ENCODE measurements around the gene MEIS1. TPM values are rescaled to one million over a fixed set of nuclear protein-coding genes. Genes with fewer than 3 reads are reported as not detected.

Gene MEIS1
- total and polyA plus RNA-seq, 2 of the 8 experiments (the other 6 are each of a cell fraction or from before 2014, with no cell fraction given), result 0.17 to 1.2 TPM

DNA sequence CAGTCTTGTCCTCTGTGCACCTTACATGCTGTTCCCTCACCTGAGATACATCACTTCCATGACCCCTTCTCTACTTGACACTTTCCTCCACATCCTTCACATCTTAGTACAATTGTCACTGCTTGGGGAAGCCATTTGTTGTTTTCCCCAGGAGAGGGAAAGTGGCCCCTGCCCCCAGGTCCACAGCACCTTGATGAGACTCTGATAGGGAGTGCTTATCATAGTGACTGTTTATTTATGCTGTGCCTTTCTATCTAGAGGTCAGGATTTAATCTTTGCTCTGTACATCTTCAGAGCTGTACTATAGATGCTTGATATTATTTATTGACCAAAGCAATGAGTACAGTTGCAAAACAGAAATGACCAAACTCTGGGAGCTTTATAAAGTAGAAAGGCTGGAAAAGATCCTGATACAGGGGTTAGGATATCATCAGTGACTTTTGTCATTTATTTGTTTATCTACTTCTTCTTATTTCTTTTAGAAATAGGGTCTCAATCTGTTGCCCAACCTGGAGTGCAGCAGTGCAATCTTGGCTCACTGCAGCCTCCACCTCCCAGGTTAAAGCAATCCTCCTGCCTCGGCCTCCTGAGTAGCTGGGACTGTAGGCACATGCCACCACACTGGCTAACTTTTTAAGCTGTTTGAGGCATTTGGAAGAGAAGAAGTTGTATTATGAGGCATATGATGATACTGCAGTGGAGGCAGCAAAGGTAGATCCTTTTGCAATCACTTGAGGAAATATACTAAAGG, 94.2 kb downstream of the MEIS1 start:
- H3K4me2 ChIP-seq (ENCODE audit: insufficient read depth in 1 of 2, low read depth in 2 of 2, low read length in 2 of 2), result no peak overlapping the region
- no peak overlapping the region for H3K4ac ChIP-seq (replicated peaks; ENCODE audit: insufficient read length, low read depth, low read length)
- H3K27ac ChIP-seq (ENCODE audit: low read depth, low read length), result no peak overlapping the region
- no peak overlapping the region for H2BK15ac ChIP-seq (ENCODE audit: low read length)
- no peak overlapping the region for H2AFZ ChIP-seq (ENCODE audit: low read length)
- H2BK120ac ChIP-seq (replicated peaks; ENCODE audit: low read depth, low read length), result no peak overlapping the region
- H3K18ac ChIP-seq (ENCODE audit: extremely low read depth, low read length), result no peak overlapping the region
- H2BK20ac ChIP-seq (ENCODE audit: low read length), result no peak overlapping the region
- H3K79me1 ChIP-seq (ENCODE audit: low read depth, low read length), result no peaks in the 10 kb centered on the region
- DNase-seq (ENCODE audit: low read depth in 1 of 2, low spot score in 2 of 2) (no peak), FAIRE-seq (no peak)
- H3K14ac ChIP-seq (ENCODE audit: insufficient read length), result no peak overlapping the region
- CTCF ChIA-PET (ENCODE audit: partially characterized antibody), result interaction anchor here (0.8 to 0.9 kb wide), 2 partner anchors 18 to 46 kb away, joined by 3 to 6 read pairs; no protein-coding TSS in a partner anchor
- H2AK5ac ChIP-seq (ENCODE audit: low read depth, low read length), result no peak overlapping the region
- no peaks in the 10 kb centered on the region for H3K79me2 ChIP-seq (ENCODE audit: control insufficient read depth in 1 of 2, insufficient read depth in 2 of 2, low read length in 2 of 2)
- no peaks in the 10 kb centered on the region for H4K20me1 ChIP-seq (replicated peaks in 1 of 2; ENCODE audit: control insufficient read depth in 1 of 2, insufficient read depth in 2 of 2, low read length in 2 of 2)
- no peak overlapping the region for H2BK12ac ChIP-seq (ENCODE audit: low read depth, low read length)
- no peaks in the 10 kb centered on the region for H3K36me3 ChIP-seq (ENCODE audit: control insufficient read depth in 2 of 4, insufficient read depth in 4 of 4, low read length in 3 of 4)
- no peak overlapping the region for H3K9ac ChIP-seq (replicated peaks in 1 of 4; ENCODE audit: extremely low read depth in 1 of 4, low read depth in 3 of 4, low read length in 3 of 4)
- no peaks in the 10 kb centered on the region for H3K9me3 ChIP-seq (ENCODE audit: insufficient read depth in 2 of 2, low read depth in 1 of 2, low read length in 1 of 2)
- H3K23ac ChIP-seq (ENCODE audit: insufficient read length), result no peak overlapping the region
- H4K5ac ChIP-seq (ENCODE audit: insufficient read length, low read depth, low read length), result no peak overlapping the region
- peaks cover 0 to 5% (median 4%) of the 10 kb centered on the region in 4 experiments; a peak in 3 of 7 replicates for H3K4me1 ChIP-seq (replicated peaks in 1 of 4; ENCODE audit: control insufficient read depth in 3 of 4, insufficient read depth in 4 of 4, low read length in 3 of 4)
- H3K27me3 ChIP-seq (replicated peaks in 1 of 4; ENCODE audit: control insufficient read depth in 3 of 4, extremely low read depth in 1 of 4, insufficient read depth in 3 of 4, low read length in 3 of 4), result no peaks in the 10 kb centered on the region
- no peak overlapping the region for H2BK5ac ChIP-seq (ENCODE audit: low read depth, low read length)
- WGBS, 2 experiments (ENCODE audit: extremely low coverage in 1 of 2, insufficient coverage in 1 of 2, insufficient read length in 1 of 2, insufficient replicate concordance in 2 of 2, low coverage in 1 of 2, low lambda C conversion rate in 2 of 2, missing lambda C conversion rate in 1 of 2), result 94% methylated on average over 1 of the region's 1 CpG; no CpG with 5 or more reads in 1 of the 2 experiments
- no peaks in the 10 kb centered on the region for H3K23me2 ChIP-seq (ENCODE audit: low read depth, low read length)
- H3K56ac ChIP-seq (replicated peaks; ENCODE audit: insufficient read length, low read depth, low read length), result no peak overlapping the region
- H3K4me3 ChIP-seq (ENCODE audit: extremely low read depth in 1 of 4, insufficient read depth in 2 of 4, low read depth in 3 of 4, low read length in 4 of 4), result no peak overlapping the region
- POLR2A ChIA-PET (ENCODE audit: partially characterized antibody), result no interaction called here
- no peak overlapping the region for H4K8ac ChIP-seq (ENCODE audit: extremely low read depth, insufficient read depth, low read length)
- H4K91ac ChIP-seq (replicated peaks; ENCODE audit: insufficient read length, low read length), result no peak overlapping the region
- TF ChIP-seq SRF (IDR thresholded peaks at IDR 0.05; ENCODE audit: low read depth, low read length), result no peak
- TF ChIP-seq BCL11A (IDR thresholded peaks at IDR 0.05; ENCODE audit: low read depth in 2 of 2, low read length in 2 of 2), result no peak
- no peak for TF ChIP-seq FOSL1 (IDR thresholded peaks at IDR 0.05; ENCODE audit: insufficient read depth, low read depth, low read length)
- no peak for TF ChIP-seq MAFK (IDR thresholded peaks at IDR 0.05; ENCODE audit: low read depth, low read length)
- no peak for TF ChIP-seq SIRT6 (IDR thresholded peaks at IDR 0.05; ENCODE audit: low read length)
- TF ChIP-seq, protein P1, sequence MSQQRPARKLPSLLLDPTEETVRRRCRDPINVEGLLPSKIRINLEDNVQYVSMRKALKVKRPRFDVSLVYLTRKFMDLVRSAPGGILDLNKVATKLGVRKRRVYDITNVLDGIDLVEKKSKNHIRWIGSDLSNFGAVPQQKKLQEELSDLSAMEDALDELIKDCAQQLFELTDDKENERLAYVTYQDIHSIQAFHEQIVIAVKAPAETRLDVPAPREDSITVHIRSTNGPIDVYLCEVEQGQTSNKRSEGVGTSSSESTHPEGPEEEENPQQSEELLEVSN (IDR thresholded peaks at IDR 0.05), result no peak
- TF ChIP-seq EP300 (IDR thresholded peaks at IDR 0.05; ENCODE audit: borderline replicate concordance in 1 of 2, low read depth in 2 of 2, low read length in 2 of 2), result no peak
- no peak for TF ChIP-seq SIN3A (conservative IDR thresholded peaks at IDR 0.05 in 1 of 2, IDR thresholded peaks at IDR 0.05 in 1 of 2; ENCODE audit: low read depth in 1 of 2, low read length in 2 of 2)
- no peak for TF ChIP-seq NANOG (IDR thresholded peaks at IDR 0.05; ENCODE audit: insufficient read depth, low read depth, low read length, poor library complexity, severe bottlenecking)
- TF ChIP-seq RAD21 (IDR thresholded peaks at IDR 0.05 in 1 of 2, conservative IDR thresholded peaks at IDR 0.05 in 1 of 2; ENCODE audit: low read depth in 2 of 2, low read length in 2 of 2), result no peak
- TF ChIP-seq YY1 (IDR thresholded peaks at IDR 0.05; ENCODE audit: low read depth, low read length), result no peak

Data from H1 (cell line).